ENCODE measurements around the gene NOP9.

The NOP9 gene

DNA sequence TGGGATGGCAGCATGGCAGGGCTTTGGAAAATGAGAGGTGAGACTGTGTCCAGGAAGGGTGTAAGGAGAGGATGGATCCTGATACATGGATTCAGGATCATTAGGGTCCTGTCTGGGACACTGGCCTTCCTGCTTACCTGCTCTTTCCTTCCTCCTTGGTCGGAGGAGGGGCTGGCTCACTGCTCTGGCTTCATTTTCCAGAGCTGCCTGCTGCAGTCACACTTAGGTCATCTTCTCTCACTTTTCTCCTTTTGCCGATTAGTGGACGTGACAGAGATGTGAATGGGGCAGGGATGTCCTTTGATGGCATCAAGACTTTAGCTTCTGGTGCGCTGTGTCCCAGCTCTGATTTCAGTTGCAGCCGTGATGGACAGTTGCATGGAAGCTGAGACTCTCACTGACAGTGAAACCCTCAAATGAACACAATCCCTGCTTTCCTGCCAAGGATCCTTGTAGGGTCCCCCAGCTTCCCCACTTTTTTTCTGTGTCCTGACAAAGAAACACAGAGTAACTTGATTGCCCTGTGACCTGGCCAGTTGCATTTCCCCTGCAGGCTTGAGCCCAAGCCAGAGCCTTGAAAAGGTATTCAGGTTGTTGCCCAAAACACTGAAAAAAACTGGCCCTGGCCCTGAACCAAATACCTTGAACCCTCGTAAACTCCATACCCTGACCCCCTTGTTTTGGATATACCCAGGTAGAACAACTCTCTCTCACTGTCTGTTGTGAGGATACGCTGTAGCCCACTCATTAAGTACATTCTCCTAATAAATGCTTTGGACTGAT, 8.9 kb downstream of the NOP9 start:
- Histone ChIP-seq H3K27ac (ENCODE audit: low read depth in 2 of 2, low read length in 2 of 2) (peak overlapping the region in 1 of 2 donors; percentile 66), H3K4me3 (ENCODE audit: low read length in 2 of 2) (no peak overlapping the region), H3K36me3 (ENCODE audit: control insufficient read depth in 2 of 2, insufficient read depth in 2 of 2, low read length in 2 of 2) (peaks cover 31 to 37% of the 10 kb centered on the region in 2 donors), H3K9ac (ENCODE audit: low read depth in 1 of 2, low read length in 2 of 2) (peak overlapping the region in 1 of 2 donors; percentile 4), H3K9me3 (ENCODE audit: control insufficient read depth in 2 of 2, low read length in 2 of 2) (no peaks in the 10 kb centered on the region), H3K27me3 (ENCODE audit: control insufficient read depth in 2 of 2, insufficient read depth in 2 of 2, low read length in 2 of 2) (no peaks in the 10 kb centered on the region), H3K4me1 (ENCODE audit: control insufficient read depth in 2 of 2, insufficient read depth in 2 of 2, low read length in 2 of 2) (peaks cover 31 to 45% of the 10 kb centered on the region in 2 donors)

DNA sequence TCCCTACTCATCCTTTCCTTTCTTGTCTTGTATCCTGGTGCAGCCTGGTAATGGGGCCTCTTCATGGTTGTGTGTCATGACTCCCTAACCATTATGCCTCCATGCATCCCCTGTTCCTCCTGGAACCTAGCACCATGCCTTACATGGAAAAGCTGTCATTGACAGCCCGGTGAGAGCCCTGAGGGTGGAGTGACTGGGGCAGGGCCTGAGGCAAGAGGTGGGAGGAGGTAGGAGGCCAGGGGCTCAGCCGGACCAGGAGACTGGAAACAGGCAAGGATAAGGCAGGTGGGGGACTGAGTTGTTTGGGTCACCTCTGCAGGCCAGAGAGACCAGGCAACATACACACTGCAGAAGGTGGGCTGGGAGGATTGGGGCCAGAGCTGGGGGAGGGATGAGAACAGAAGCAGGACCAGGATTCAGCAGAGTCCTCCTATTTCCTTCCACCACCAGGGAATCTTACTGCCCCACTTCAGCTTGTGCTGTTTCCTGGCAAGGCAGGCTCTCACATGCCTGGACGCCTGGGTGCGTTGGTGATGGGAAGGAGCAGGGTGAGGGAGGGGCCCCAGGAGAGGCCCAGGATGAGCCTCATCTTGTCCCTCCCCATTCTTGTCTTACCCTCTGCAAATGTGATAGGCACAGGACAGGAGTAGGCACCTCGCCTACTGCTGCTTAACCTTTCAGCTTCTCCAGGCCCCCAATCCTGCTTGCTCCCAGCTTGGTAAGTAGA, 10.1 kb downstream of the NOP9 start, which contains the start of gene LTB4R2:
Gene LTB4R2, plus strand, starts transcription at position 603 of the 727 bp plus-strand sequence. CDS start 525 bp downstream, outside the sequence.
- peak within 1 kb of the TSS; percentile 55 to 74 for H3K4me3 ChIP-seq (ENCODE audit: low read length in 2 of 2)
- H3K9ac ChIP-seq (ENCODE audit: low read depth in 1 of 2, low read length in 2 of 2), result peak within 1 kb of the TSS; percentile 52
- peak within 1 kb of the TSS; percentile 63 to 83 for H3K27ac ChIP-seq (ENCODE audit: low read depth in 2 of 2, low read length in 2 of 2)
- H3K4me1 ChIP-seq (ENCODE audit: control insufficient read depth in 2 of 2, insufficient read depth in 2 of 2, low read length in 2 of 2), result peaks cover 31 to 52% of the 10 kb centered on the region in 2 donors
- no peaks in the 10 kb centered on the region for H3K9me3 ChIP-seq (ENCODE audit: control insufficient read depth in 2 of 2, low read length in 2 of 2)
- no peaks in the 10 kb centered on the region for H3K27me3 ChIP-seq (ENCODE audit: control insufficient read depth in 2 of 2, insufficient read depth in 2 of 2, low read length in 2 of 2)
- H3K36me3 ChIP-seq (ENCODE audit: control insufficient read depth in 2 of 2, insufficient read depth in 2 of 2, low read length in 2 of 2), result peaks cover 20 to 25% of the 10 kb centered on the region in 2 donors

DNA sequence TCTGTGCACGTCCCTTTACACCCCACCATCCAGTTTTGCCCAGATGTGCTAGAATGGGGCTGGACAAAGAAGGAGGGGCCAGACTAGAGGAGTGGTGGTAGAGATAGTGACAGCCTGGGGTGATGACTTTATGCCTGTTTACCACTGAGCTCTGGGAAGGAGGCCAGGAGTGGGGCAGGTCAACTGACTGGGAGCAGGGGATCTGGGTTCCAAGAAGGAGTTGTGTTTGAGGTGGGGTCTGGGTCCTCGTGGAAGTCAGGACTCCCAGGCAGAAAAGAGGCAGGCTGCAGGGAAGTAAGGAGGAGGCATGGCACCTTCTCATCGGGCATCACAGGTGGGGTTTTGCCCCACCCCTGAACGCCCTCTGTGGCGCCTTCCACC, 10.6 kb downstream of the NOP9 start:
- Histone ChIP-seq H3K4me3 (ENCODE audit: low read length in 2 of 2) (peak overlapping the region; percentile 55 to 74), H3K27ac (ENCODE audit: low read depth in 2 of 2, low read length in 2 of 2) (peak overlapping the region; percentile 63 to 83), H3K4me1 (ENCODE audit: control insufficient read depth in 2 of 2, insufficient read depth in 2 of 2, low read length in 2 of 2) (peaks cover 31 to 52% of the 10 kb centered on the region in 2 donors)

DNA sequence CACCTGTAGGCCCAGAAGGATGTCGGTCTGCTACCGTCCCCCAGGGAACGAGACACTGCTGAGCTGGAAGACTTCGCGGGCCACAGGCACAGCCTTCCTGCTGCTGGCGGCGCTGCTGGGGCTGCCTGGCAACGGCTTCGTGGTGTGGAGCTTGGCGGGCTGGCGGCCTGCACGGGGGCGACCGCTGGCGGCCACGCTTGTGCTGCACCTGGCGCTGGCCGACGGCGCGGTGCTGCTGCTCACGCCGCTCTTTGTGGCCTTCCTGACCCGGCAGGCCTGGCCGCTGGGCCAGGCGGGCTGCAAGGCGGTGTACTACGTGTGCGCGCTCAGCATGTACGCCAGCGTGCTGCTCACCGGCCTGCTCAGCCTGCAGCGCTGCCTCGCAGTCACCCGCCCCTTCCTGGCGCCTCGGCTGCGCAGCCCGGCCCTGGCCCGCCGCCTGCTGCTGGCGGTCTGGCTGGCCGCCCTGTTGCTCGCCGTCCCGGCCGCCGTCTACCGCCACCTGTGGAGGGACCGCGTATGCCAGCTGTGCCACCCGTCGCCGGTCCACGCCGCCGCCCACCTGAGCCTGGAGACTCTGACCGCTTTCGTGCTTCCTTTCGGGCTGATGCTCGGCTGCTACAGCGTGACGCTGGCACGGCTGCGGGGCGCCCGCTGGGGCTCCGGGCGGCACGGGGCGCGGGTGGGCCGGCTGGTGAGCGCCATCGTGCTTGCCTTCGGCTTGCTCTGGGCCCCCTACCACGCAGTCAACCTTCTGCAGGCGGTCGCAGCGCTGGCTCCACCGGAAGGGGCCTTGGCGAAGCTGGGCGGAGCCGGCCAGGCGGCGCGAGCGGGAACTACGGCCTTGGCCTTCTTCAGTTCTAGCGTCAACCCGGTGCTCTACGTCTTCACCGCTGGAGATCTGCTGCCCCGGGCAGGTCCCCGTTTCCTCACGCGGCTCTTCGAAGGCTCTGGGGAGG, 11.3 kb downstream of the NOP9 start, which contains the start of gene LTB4R:
Gene LTB4R, plus strand, starts transcription at position 857 of the 959 bp plus-strand sequence. CDS start 4,150 bp downstream, outside the sequence.
- Histone ChIP-seq H3K9me3 (ENCODE audit: control insufficient read depth in 2 of 2, low read length in 2 of 2) (no peaks in the 10 kb centered on the region), H3K4me1 (ENCODE audit: control insufficient read depth in 2 of 2, insufficient read depth in 2 of 2, low read length in 2 of 2) (peaks cover 36 to 57% of the 10 kb centered on the region in 2 donors), H3K36me3 (ENCODE audit: control insufficient read depth in 2 of 2, insufficient read depth in 2 of 2, low read length in 2 of 2) (peaks cover 8 to 13% of the 10 kb centered on the region in 2 donors), H3K27me3 (ENCODE audit: control insufficient read depth in 2 of 2, insufficient read depth in 2 of 2, low read length in 2 of 2) (no peaks in the 10 kb centered on the region), H3K4me3 (ENCODE audit: low read length in 2 of 2) (peak within 1 kb of the TSS; percentile 55 to 74), H3K27ac (ENCODE audit: low read depth in 2 of 2, low read length in 2 of 2) (peak within 1 kb of the TSS; percentile 63 to 83), H3K9ac (ENCODE audit: low read depth in 1 of 2, low read length in 2 of 2) (peak within 1 kb of the TSS; percentile 52)

More for the DNA sequence above, 10.6 kb downstream of the NOP9 start:
- Histone ChIP-seq H3K9me3 (ENCODE audit: control insufficient read depth in 2 of 2, low read length in 2 of 2) (no peaks in the 10 kb centered on the region), H3K27me3 (ENCODE audit: control insufficient read depth in 2 of 2, insufficient read depth in 2 of 2, low read length in 2 of 2) (no peaks in the 10 kb centered on the region), H3K36me3 (ENCODE audit: control insufficient read depth in 2 of 2, insufficient read depth in 2 of 2, low read length in 2 of 2) (peaks cover 15 to 20% of the 10 kb centered on the region in 2 donors), H3K9ac (ENCODE audit: low read depth in 1 of 2, low read length in 2 of 2) (peak overlapping the region; percentile 52)

DNA sequence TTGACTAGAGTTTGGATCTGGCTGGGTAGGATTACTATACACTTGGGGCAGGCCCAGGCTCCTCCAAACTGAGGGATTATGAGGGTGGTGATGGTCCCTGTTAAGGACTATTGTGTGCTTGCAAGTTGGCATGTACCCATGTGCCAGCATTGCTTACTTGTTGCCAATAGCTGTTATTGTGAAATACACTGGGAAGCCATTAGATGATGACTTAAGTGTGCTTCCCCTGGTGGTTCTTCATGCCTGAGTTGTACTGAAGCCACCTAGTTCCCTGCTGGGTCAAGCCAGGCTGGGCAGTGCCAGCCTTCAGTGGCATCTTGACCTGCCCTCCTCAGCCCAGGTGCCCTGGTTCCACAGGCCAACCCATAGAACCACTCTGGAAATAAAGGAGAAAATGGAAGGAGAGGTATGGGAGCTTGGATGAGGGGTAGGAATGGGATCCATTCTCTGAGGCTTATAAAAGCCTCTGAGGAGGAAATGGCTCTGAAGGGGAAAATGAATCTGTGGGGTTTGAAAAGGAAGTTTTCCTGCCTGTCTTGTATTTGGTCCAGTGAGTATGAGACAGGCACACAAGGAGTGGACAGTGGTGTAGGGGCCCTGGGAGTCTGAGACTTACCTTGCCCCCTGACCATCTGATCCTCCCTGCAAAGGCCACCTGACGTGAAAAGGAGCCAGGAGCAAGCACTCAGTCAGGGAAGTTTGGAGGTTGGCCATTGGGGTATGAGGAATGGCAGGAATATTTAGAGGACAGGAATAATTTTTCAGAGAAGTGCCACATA, 12.4 kb downstream of the NOP9 start:
- H3K9ac ChIP-seq (ENCODE audit: low read depth in 1 of 2, low read length in 2 of 2), result peak overlapping the region; percentile 10 to 52
- H3K36me3 ChIP-seq (ENCODE audit: control insufficient read depth in 2 of 2, insufficient read depth in 2 of 2, low read length in 2 of 2), result peaks cover 0 to 2% of the 10 kb centered on the region in 2 donors
- H3K27ac ChIP-seq (ENCODE audit: low read depth in 2 of 2, low read length in 2 of 2), result peak overlapping the region in 1 of 2 donors; percentile 83
- no peaks in the 10 kb centered on the region for H3K27me3 ChIP-seq (ENCODE audit: control insufficient read depth in 2 of 2, insufficient read depth in 2 of 2, low read length in 2 of 2)
- H3K4me1 ChIP-seq (ENCODE audit: control insufficient read depth in 2 of 2, insufficient read depth in 2 of 2, low read length in 2 of 2), result peaks cover 47 to 61% of the 10 kb centered on the region in 2 donors
- no peaks in the 10 kb centered on the region for H3K9me3 ChIP-seq (ENCODE audit: control insufficient read depth in 2 of 2, low read length in 2 of 2)
- H3K4me3 ChIP-seq (ENCODE audit: low read length in 2 of 2), result peak overlapping the region in 1 of 2 donors; percentile 74

DNA sequence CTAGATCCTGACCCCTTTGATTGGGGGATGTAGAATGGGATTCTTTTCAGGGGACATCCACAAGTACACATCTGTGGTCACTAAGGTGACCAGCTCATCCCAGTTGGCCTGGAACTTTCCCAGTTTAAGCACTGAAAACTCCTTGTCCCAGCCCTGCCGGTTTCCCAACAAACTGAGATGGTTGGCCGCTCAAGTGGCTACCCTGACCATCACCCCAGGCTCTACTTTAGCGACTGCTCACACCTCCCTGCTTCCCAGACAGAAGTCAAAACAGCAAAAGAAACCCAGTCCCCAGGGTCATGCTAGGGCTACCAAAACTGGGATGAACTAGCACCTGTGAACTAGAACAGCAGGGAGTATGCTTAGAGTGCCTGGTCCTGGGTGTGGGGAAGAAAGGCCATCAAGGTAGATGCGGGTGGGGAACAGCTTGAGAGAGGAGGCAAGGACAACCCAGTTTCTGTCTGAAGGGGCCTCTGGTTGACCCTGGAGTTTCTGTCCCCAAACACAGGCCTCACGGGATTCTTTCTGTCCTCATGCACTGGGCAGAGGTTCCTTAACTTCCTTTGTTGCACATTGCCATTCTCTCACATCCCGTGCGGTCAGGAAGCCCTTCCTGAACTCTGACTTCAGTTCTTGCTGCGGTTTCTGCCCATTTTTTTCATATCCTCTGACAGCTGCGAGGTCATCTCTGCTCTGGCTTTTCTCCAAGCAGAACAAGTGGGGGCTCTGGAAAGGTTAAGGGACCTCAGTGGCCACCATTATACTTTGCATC, 13.3 kb downstream of the NOP9 start:
- H3K36me3 ChIP-seq (ENCODE audit: control insufficient read depth in 2 of 2, insufficient read depth in 2 of 2, low read length in 2 of 2), result no peaks in the 10 kb centered on the region
- H3K27me3 ChIP-seq (ENCODE audit: control insufficient read depth in 2 of 2, insufficient read depth in 2 of 2, low read length in 2 of 2), result no peaks in the 10 kb centered on the region
- H3K4me1 ChIP-seq (ENCODE audit: control insufficient read depth in 2 of 2, insufficient read depth in 2 of 2, low read length in 2 of 2), result peaks cover 39 to 52% of the 10 kb centered on the region in 2 donors
- no peaks in the 10 kb centered on the region for H3K9me3 ChIP-seq (ENCODE audit: control insufficient read depth in 2 of 2, low read length in 2 of 2)
- H3K4me3 ChIP-seq (ENCODE audit: low read length in 2 of 2), result peak overlapping the region in 1 of 2 donors; percentile 44
- H3K9ac ChIP-seq (ENCODE audit: low read depth in 1 of 2, low read length in 2 of 2), result peak overlapping the region in 1 of 2 donors; percentile 6
- H3K27ac ChIP-seq (ENCODE audit: low read depth in 2 of 2, low read length in 2 of 2), result peak overlapping the region; percentile 39 to 83

DNA sequence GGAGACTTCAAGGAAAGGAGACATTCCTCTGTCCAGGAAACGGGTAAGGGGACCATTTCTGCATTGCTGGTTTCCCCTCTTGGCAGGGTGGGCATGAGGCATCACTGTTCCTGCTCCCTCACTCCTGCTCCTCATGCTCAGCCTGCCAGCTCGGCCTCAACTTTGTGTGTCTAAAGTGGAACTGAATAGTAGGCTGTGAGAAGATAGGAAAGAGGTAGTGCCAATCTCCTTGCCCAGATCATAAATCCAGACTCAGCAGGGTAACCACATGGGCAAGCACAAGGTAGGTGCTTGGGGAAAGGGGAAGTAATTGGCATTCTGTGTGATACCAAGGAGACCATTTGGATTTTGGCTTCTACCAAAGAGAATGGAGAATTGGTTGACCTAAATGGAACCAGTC, 14.3 kb downstream of the NOP9 start:
- Histone ChIP-seq H3K9me3 (ENCODE audit: control insufficient read depth in 2 of 2, low read length in 2 of 2) (no peaks in the 10 kb centered on the region), H3K27me3 (ENCODE audit: control insufficient read depth in 2 of 2, insufficient read depth in 2 of 2, low read length in 2 of 2) (no peaks in the 10 kb centered on the region), H3K36me3 (ENCODE audit: control insufficient read depth in 2 of 2, insufficient read depth in 2 of 2, low read length in 2 of 2) (no peaks in the 10 kb centered on the region), H3K4me3 (ENCODE audit: low read length in 2 of 2) (no peak overlapping the region), H3K9ac (ENCODE audit: low read depth in 1 of 2, low read length in 2 of 2) (no peak overlapping the region), H3K4me1 (ENCODE audit: control insufficient read depth in 2 of 2, insufficient read depth in 2 of 2, low read length in 2 of 2) (peaks cover 32 to 45% of the 10 kb centered on the region in 2 donors), H3K27ac (ENCODE audit: low read depth in 2 of 2, low read length in 2 of 2) (peak overlapping the region in 1 of 2 donors; percentile 43)

DNA sequence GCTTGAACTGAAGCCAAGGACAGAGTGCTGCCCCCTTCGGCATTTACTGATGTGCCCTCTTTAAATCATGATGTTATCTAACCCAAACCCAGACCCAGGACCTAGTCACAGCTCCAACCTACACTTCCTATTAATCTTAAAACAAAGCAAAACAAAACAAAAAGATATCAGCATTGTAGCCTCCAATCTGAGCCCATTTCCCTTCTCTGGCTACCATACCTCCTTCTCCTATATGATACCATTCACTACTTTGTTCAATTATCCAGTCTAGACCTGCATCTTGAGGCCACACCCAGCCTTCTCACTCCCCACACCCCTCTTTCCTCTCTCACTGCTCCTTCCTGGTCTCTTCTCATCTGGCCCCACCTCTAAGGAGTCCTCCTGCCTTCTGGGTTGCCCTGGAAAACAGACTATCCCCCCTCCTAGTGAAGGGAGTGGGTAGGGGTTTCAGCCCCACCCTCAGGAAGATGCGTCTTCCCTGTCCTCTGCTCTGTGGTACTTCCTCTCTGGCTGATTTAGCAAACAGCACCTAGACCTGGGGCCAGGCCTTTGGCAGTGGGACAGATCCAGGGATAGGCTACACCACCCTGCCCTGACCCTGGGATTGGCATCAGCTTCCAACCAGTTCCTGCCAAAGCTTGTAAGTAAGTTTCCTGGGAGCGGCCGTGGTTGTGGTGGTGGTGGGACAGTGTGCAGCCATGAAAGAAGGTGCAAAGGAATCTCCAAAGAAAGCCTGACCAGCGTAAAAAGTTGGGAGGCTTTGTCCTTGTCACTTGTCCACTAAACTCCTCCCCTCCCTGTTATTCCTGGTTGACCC, 14.9 kb downstream of the NOP9 start:
- no peaks in the 10 kb centered on the region for H3K9me3 ChIP-seq (ENCODE audit: control insufficient read depth in 2 of 2, low read length in 2 of 2)

More for the DNA sequence above, 14.9 kb downstream of the NOP9 start:
- Histone ChIP-seq H3K27me3 (ENCODE audit: control insufficient read depth in 2 of 2, insufficient read depth in 2 of 2, low read length in 2 of 2) (peaks cover 0 to 3% of the 10 kb centered on the region in 2 donors), H3K36me3 (ENCODE audit: control insufficient read depth in 2 of 2, insufficient read depth in 2 of 2, low read length in 2 of 2) (no peaks in the 10 kb centered on the region), H3K4me1 (ENCODE audit: control insufficient read depth in 2 of 2, insufficient read depth in 2 of 2, low read length in 2 of 2) (peaks cover 29 to 39% of the 10 kb centered on the region in 2 donors), H3K27ac (ENCODE audit: low read depth in 2 of 2, low read length in 2 of 2) (peak overlapping the region in 1 of 2 donors; percentile 38), H3K4me3 (ENCODE audit: low read length in 2 of 2) (no peak overlapping the region), H3K9ac (ENCODE audit: low read depth in 1 of 2, low read length in 2 of 2) (no peak overlapping the region)

Data from mucosa of rectum (tissue), 2 donors.